Raji (cell line): ENCODE data around the gene MGMT.

Experiments used
- POLR2A ChIP-seq: IDR thresholded peaks from 2 replicates; pipeline ENCODE4 v1.6.1; 2011; ENCODE audit warnings: low read depth, low read length, control low read depth; ENCODE audit not compliant: insufficient read depth

Gene MGMT

DNA sequence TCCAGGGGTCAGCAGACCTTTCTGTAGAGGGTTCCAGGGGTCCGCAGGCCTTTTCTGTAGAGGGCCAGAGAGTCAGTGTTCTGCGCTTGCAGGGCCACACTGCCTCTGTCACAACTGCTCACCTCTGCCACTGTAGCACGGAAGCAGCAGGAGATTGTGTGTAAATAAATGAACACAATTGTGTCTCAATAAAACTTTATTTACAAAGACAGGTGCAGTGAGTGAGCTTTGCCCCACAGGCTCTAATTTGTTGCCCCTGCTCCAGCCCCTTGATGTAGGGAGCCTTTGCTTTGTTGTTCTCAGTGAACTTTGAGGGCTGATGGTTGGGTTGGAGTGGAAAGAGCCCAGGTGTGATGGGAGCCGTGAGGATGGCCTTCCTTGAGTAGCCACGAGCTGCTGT lies 67.8 kb downstream of the MGMT start:
- no peak for TF ChIP-seq POLR2A

DNA sequence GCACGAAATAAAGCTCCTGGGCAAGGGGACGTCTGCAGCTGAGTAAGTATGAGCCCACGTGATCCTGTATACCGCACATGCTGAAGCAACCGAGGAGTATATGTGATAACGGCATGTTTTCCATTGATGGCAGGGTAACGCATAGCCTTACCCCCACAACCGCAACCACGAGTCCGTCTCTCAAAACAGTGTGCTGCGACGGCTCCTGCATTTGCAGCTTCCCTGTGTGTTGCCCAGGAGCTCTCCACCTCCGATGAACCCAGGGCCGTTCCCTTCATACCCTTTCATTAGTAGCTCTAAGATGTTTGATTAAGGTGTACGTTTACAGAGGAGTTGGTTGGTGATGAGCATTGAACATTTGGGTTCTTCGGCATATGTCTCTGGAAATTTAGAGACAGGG lies 69.3 kb downstream of the MGMT start:
- TF ChIP-seq POLR2A, result no peak

DNA sequence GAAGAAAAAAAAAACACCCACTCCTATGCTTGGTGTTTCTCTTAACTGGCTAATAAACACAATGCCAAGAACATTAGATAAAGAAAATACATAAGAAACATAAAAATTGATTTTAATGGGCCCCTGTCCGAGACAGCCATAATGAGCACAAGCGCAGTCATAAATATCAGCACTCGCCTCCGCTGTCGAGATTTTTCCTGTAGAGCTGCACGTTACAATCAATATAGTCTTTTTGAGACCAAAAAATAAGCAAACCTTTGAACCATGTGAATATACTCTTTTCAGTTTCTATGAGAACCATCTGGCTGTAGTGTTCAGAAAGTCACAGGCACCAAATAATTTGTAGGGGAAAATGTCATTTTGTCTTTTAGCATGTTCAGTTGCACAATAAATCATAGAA lies 70.1 kb downstream of the MGMT start:
- TF ChIP-seq POLR2A, result no peak

DNA sequence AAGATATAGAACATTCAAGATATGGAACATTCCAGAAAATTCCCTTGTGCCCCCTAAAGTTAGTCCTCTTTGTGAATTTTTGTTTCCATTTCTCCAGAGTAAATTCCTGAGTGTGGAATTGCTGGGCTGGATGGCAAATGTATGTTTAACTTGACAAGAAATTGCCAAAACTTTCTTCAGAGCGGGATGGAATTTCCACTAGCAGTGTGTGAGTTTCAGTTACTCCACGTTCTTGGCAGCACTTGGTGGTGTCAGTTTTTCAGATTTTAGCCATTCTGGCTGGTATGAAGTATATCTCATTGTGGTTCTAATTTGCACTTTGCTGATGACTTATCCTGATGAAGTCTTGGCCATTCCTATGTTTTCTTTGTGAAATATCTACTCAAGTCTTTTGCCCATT lies 71.2 kb downstream of the MGMT start:
- no peak for TF ChIP-seq POLR2A

DNA sequence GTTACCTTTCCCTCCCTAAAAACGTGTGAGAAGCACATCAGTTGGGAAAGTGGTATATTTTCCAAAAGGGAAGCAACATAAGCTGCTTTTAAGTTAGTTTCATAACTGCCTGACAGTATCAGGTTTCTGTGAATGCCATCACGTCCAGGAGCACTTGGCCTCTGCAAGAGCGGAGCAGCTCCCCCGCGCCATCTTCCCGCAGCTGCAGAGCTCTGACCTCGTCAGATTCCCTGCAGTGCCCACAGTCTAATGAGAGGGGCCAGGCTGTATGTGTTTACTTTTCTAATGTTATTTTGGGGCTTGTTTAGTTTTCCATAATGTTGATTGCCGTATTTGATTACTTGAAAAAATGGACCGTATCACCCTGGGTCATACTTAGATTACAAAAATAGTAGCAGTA lies 74.2 kb downstream of the MGMT start:
- TF ChIP-seq POLR2A, result no peak

DNA sequence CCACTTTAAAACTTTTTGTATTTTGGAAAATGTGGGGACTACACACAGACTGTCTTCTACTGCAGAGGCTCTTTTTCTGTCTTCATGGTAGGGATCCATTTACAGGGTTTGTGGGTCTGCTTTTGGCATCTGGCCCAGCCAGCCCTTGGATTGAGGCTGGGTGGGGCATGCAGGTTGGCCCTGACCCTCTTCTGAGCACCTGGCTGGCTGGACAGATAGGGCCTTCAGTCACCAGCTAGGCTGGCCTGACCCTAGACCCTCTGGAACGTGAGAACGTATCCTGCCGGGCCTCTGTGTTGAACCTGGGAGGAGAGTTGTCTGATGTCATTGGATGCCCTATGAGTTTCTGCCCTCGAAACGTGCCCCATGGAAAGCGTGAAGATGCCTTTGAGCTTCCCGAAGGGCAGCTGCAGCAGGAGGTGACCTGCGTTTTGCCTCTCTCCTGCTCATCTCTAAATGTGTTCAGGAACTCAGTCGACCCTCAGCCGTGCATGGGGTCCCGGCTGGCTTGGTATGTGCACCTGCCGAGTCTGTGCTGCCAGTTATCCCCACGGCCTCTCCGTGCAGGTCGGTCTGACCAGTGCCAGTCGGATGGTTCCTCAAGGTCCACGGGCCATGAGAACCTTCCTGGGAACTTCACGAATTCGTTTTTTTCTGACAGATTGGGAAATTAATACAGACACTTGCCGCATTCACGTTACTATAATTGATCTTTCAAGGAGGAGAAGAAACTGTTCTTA lies 74.9 kb downstream of the MGMT start:
- TF ChIP-seq POLR2A, result no peak

DNA sequence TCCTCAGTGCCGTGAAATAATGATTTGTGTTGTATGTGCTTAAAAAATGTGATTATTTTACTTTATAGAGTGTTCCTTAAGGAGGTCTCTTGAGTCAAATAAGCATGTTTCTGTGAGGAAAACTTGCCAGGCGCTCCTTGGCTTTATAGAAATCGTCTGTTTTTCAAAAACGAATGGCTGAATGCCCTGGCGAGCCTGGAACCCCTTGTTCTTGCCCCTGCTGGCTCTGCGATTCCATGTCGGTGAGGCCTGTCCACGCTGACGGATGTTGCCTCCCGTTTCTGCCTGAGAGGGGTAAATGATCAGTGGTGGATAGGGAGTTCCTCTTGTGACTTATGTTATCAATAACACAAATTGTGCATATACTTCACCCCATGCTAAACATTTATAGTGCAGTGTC lies 75.5 kb downstream of the MGMT start:
- no peak for TF ChIP-seq POLR2A

DNA sequence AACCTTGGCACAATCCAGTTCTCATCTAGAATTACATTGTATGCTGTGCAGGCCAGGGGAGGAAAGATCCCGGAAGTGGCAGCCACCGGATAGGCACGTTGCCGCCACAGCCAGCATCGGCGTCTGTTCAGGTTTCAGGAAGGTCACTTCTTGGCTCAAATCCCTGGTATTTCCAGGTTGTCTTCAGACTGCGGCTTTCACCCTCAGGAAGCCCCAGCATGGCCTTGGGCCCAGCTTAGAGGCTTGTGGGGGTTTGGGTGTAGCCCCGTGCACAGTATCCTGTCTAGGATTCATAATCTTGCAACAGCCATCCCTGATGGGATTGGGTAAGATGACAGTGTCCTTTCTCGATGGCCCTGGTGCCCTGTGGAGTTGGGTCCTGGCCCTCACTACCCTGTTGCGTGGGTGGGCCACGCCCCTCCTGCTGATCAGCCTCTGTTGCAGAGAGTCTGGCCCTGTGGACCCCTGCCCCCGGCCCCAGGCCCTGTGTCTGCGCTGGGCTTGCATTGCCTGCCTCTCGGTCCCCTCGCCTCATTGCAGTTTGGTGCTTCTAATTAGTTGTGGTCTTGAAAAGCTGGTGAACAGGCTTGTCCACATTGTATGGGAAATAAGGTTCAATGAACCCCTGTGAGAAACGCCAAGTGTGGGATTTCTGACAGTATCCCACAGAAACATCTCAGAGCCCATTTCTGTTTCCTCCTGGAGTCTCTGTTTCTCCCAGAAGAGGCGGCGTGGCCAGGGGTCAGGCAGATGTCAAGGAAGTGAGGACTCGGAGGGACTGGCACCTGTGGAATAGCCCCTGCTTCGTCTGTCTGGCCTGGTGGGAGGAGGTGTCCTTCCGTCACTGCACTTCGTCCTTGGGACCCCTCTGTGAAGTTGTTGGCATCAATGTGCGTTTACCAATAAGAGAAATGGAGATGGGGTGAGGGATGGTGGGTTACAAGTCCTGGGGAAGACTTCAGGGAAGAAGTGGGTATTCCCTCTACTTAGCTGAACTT lies 77.5 kb downstream of the MGMT start:
- no peak for TF ChIP-seq POLR2A

DNA sequence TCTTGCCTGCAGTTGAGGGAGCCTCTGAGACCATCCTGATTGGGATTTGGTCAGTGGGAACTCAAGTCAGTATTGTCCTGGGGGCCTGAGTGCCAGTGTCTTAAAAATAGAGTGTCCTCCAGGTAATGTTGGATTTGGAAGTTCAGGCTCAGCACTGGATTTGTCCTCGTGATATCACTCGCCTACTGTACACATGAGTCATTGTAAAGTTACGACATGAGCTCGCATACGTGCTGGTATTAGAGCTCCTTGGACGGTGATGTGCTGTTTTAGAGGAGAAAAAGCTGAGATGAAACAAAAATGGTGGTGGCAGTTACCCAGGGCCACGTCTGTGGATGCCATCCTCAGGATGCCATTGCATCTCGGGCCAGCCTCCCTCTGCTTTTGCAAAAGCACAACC lies 78.2 kb downstream of the MGMT start:
- TF ChIP-seq POLR2A, result no peak

DNA sequence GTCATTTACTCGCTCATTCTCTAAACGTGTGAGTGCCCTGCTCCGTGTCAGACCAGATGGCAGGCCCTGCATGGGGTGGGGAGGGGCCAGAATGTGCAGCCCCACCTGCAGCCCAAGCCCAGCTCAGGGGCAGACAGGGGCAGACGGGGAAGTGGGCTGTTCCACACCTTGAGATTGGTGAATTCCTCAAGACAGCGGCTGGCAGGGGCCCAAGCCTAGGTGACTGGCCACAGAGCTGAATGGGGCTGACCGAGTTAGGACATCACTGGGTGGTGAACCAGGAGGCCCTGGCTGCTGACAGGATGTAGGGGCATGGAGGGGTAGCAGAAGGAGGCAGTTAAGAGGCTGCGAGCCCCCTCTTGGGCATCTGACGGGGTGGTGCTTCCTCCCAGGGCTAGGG lies 79.1 kb downstream of the MGMT start:
- TF ChIP-seq POLR2A, result no peak

DNA sequence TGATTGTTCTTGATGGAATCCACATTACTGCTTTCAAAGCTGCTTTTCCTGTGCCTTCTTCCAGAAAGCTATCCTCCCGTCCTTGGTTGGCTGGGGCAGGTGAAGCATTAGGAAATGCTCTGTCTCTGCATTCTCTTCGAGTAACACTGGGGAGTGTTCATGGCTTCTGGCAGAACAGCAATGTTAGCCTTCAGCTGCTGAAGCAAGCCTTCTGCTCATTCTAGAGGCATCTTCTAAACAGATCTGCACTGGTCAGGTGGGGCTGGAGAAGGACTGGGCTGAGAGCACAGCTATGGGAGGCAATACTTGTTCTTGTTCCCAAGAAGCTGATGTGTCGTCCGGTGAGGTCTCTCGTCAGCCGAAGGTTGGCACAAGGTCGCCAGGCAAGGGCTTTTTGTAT lies 80.6 kb downstream of the MGMT start:
- no peak for TF ChIP-seq POLR2A

DNA sequence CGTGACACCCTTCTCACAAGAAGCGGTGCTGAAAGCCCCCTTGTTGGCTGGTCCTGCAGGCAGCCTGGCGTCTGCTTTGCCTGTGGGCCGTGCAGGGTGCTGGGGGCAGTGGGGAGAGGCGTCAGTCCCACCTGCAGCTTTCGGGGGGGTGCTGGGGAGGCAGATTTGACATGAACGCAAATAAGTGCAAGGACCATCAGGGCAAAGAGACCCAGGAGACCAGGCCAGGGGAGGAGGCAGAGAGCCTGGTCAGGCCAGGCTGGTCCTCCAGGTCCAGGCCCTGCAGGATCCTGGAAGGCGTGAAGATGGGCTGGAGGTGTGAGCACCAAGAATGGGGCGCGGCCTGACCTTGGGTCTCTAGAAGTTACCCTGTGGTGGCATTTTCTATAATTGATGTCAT lies 81.6 kb downstream of the MGMT start:
- no peak for TF ChIP-seq POLR2A

DNA sequence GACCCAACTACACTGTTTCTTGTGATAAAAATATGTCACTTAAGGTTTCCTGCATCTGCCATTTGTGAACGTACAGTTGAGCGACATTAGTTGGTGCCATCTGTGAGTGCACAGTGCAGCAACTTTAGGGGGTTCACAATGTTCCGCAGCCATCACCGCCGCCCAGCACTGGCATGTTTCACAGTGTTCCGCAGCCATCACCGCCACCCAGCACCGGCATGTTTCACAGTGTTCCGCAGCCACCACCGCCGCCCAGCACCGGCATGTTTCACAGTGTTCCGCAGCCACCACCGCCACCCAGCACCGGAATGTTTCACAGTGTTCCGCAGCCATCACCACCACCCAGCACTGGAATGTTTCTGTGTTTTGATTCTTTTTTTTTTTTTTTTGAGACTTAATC lies 83.0 kb downstream of the MGMT start:
- no peak for TF ChIP-seq POLR2A

DNA sequence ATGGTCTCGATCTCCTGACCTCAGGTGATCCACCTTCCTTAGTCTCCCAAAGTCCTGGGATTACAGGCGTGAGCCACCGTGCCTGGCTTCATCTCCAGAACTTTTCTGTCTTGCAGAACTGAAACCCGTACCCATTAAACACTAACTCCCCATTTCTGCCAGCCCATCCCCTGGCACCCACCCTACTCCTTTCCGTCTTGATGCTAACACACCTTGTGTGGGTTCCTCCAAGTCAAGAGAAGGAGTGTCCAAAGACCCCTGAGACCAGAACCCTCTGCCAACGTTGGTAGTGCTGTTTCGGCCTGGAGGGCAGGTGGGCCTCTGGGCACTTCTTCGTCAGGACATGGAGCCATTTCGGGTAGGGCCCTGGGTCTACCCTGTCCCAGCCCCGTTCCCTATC lies 83.6 kb downstream of the MGMT start:
- no peak for TF ChIP-seq POLR2A

DNA sequence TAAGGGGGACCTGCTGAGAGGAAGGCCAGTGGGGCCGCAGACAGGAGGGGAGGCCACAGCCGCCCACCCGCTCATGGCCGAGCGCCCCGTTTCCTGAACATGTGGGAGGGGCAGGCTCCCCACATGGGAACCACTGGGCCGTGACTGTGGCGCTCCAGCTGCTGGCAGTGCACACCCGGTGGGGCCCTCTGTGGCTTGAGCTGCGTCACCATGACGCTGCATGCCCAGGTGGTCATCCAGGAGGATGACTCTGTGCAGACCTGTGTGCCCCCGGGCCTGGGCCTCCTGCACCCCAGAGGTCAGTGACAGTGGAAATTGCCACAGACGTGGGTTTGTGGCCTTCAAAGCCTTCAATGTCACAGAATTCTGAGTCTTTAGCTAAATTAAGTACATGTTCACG lies 85.1 kb downstream of the MGMT start:
- TF ChIP-seq POLR2A, result no peak

DNA sequence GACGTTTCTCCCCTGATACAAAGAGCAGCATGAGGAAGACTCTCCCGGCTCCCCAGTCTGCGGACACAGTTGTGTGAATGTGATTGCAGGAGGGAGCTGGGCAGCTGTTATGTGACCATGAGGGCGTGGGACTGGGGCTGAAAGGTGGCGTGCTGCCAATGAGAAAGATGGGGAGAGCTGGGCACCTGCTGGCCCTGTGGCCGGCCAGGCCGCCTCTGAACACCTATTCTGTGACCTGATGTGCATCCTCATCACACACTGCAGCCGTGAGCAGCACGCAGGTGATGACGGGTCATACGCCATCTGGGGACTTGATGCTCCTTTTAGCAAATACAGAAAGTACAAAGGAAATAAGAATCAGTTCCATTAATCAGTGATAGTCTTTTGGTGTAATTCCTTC lies 86.9 kb downstream of the MGMT start:
- no peak for TF ChIP-seq POLR2A
